HFFc6 (cell line): ENCODE measurements around the gene ATP5MC3. TPM values are rescaled to one million over a fixed set of nuclear protein-coding genes. Genes with fewer than 3 reads are reported as not detected.
A peak's percentile ranks its signal among the peaks of the same experiment; 100 is the strongest.

ENCODE experiments used
- DNase-seq: peaks from one replicate; pipeline ENCODE4 v3.0.0-alpha.2; 2018
- H3K27ac Mint-ChIP-seq: 2 replicates; pipeline ENCODE4 v1.8.0; 2020; ENCODE audit warnings: mild to moderate bottlenecking, mixed read lengths
- H3K27me3 Mint-ChIP-seq: 2 replicates; pipeline ENCODE4 v1.8.0; 2021; ENCODE audit warnings: mild to moderate bottlenecking, moderate library complexity, mixed read lengths; ENCODE audit not compliant: insufficient read depth
- H3K36me3 Mint-ChIP-seq: 2 replicates; pipeline ENCODE4 v1.8.0; 2021; ENCODE audit warnings: low read depth, mixed read lengths
- H3K4me1 Mint-ChIP-seq: 2 replicates; pipeline ENCODE4 v1.8.0; 2020; ENCODE audit warnings: low read depth, mixed read lengths
- H3K4me3 Mint-ChIP-seq: 2 replicates; pipeline ENCODE4 v1.8.0; 2020; ENCODE audit warnings: mild to moderate bottlenecking, moderate library complexity, mixed read lengths
- H3K9me3 Mint-ChIP-seq: 2 replicates; pipeline ENCODE4 v1.8.0; 2020; ENCODE audit warnings: mild to moderate bottlenecking, mixed read lengths
- CTCF ChIP-seq: fragments of 200-600 bp; sonication (generic); IDR thresholded peaks from 2 replicates; pipeline ENCODE4 v1.5.0; 2021; ENCODE audit warnings: antibody characterized with exemption, mild to moderate bottlenecking
- total RNA-seq, 6 experiments: library from RNA; stranded (reverse); fragmentation: NEBNext Ultra II Directional; extraction: Animal tissue kit (Norgen Biotek cat#: 25700); gene quantifications; 2 replicates in 1 of 6; 3 replicates in 5 of 6; pipeline ENCODE4 v1.2.3, GENCODE V29; 2021

Gene ATP5MC3
- total RNA-seq, 6 experiments from 2014 or later: 291 to 313 (median 301) TPM

- Mint-ChIP-seq H3K36me3 (peaks cover 5% of the 10 kb centered on the region; the same call in 1 of the 2 replicates), H3K27me3 (no peaks in the 10 kb centered on the region; the same call in 1 of the 2 replicates), H3K9me3 (no peaks in the 10 kb centered on the region), H3K4me3 (no peak overlapping the region), H3K4me1 (peaks cover 43% of the 10 kb centered on the region), H3K27ac (no peak overlapping the region)
- no peak for TF ChIP-seq CTCF
- DNase-seq: no peak
These were observed 25.0 kb downstream of the ATP5MC3 start for GRCh38 chr2:175156534-175156933.

- Mint-ChIP-seq H3K9me3 (no peaks in the 10 kb centered on the region), H3K27me3 (no peaks in the 10 kb centered on the region), H3K4me3 (peak overlapping the region; percentile 37), H3K36me3 (peaks cover 9% of the 10 kb centered on the region), H3K4me1 (peaks cover 52% of the 10 kb centered on the region), H3K27ac (peak overlapping the region; percentile 86)
- peak; percentile 87 for DNase-seq
- TF ChIP-seq CTCF: no peak
These were observed 26.8 kb downstream of the ATP5MC3 start for GRCh38 chr2:175154661-175155082.

GRCh38 chr2:175152242-175152641 lies 29.3 kb downstream of the ATP5MC3 start:
- TF ChIP-seq CTCF: no peak
- Mint-ChIP-seq H3K9me3 (no peaks in the 10 kb centered on the region), H3K36me3 (peaks cover 26% of the 10 kb centered on the region), H3K4me3 (no peak overlapping the region), H3K27ac (no peak overlapping the region), H3K27me3 (no peaks in the 10 kb centered on the region), H3K4me1 (peaks cover 75% of the 10 kb centered on the region)
- DNase-seq: no peak

- H3K27ac Mint-ChIP-seq: no peak overlapping the region
- DNase-seq: no peak
- H3K4me3 Mint-ChIP-seq: no peak overlapping the region
- H3K9me3 Mint-ChIP-seq: no peaks in the 10 kb centered on the region
- TF ChIP-seq CTCF: no peak
- H3K36me3 Mint-ChIP-seq: peaks cover 23% of the 10 kb centered on the region
- no peaks in the 10 kb centered on the region for H3K27me3 Mint-ChIP-seq
- peaks cover 75% of the 10 kb centered on the region for H3K4me1 Mint-ChIP-seq
These were observed 29.7 kb downstream of the ATP5MC3 start for GRCh38 chr2:175151791-175152190.

GRCh38 chr2:175147186-175147585 lies 34.3 kb downstream of the ATP5MC3 start:
- Mint-ChIP-seq H3K4me3 (no peak overlapping the region), H3K27ac (no peak overlapping the region), H3K36me3 (peaks cover 37% of the 10 kb centered on the region), H3K27me3 (no peaks in the 10 kb centered on the region), H3K9me3 (no peaks in the 10 kb centered on the region), H3K4me1 (peaks cover 45% of the 10 kb centered on the region)
- no peak for TF ChIP-seq CTCF
- no peak for DNase-seq

GRCh38 chr2:175143678-175144077 lies 37.8 kb downstream of the ATP5MC3 start:
- H3K27me3 Mint-ChIP-seq: no peaks in the 10 kb centered on the region
- peaks cover 27% of the 10 kb centered on the region for H3K36me3 Mint-ChIP-seq
- no peak overlapping the region for H3K27ac Mint-ChIP-seq
- TF ChIP-seq CTCF: no peak
- DNase-seq: no peak
- no peaks in the 10 kb centered on the region for H3K9me3 Mint-ChIP-seq
- no peak overlapping the region for H3K4me3 Mint-ChIP-seq
- H3K4me1 Mint-ChIP-seq: peaks cover 28% of the 10 kb centered on the region
